Activated CD4-positive, alpha-beta T cell treated with anti-CD3 and anti-CD28 coated beads for 36 hours (primary cell): Measurements from ENCODE around the gene ALDH6A1. TPM values are rescaled to one million over a fixed set of nuclear protein-coding genes. Genes with fewer than 3 reads are reported as not detected.
A peak's percentile ranks its signal among the peaks of the same experiment; 100 is the strongest.

Source experiments
- ATAC-seq: fragments of 200-7000 bp; cut with Tn5 transposase; one replicate; pipeline ENCODE4 v1.10.0; 2021; ENCODE audit warnings: mild to moderate bottlenecking, moderate library complexity
- CTCF ChIA-PET: fragments of 350-600 bp; sonication (Branson Sonifier 250); formaldehyde crosslinking; loops from one replicate; lab custom pipeline; 2021; ENCODE audit warnings: antibody characterized with exemption; lab: Charles Lee
- POLR2A ChIA-PET: fragments of 350-600 bp; sonication (Branson Sonifier 250); formaldehyde crosslinking; loops from one replicate; lab custom pipeline; 2021; ENCODE audit warnings: antibody characterized with exemption, inconsistent platforms; lab: Charles Lee
- DNase-seq: peaks from one replicate; pipeline ENCODE4 v3.0.0-alpha.2; 2020
- H3K27ac Mint-ChIP-seq: one replicate; pipeline ENCODE4 v1.8.0; 2021; ENCODE audit warnings: mixed read lengths
- H3K27me3 Mint-ChIP-seq: one replicate; pipeline ENCODE4 v1.8.0; 2021; ENCODE audit warnings: mixed read lengths
- H3K36me3 Mint-ChIP-seq: one replicate; pipeline ENCODE4 v1.8.0; 2021; ENCODE audit warnings: low read depth, mixed read lengths
- H3K4me1 Mint-ChIP-seq: one replicate; pipeline ENCODE4 v1.8.0; 2021; ENCODE audit warnings: mixed read lengths
- H3K4me3 Mint-ChIP-seq: one replicate; pipeline ENCODE4 v1.8.0; 2021; ENCODE audit warnings: mild to moderate bottlenecking, moderate library complexity, mixed read lengths
- H3K9me3 Mint-ChIP-seq: one replicate; pipeline ENCODE4 v1.8.0; 2021; ENCODE audit warnings: low read depth, mixed read lengths
- intact Hi-C, 2 experiments: fragments of 100-400 bp; cut with DNase I in 1 of 2; cut with micrococcal nuclease in 1 of 2; formaldehyde crosslinking; loops; one replicate each; pipeline versions ENCODE4 v1.14.2 to v1.15.1; 2022 to 2024; cut with DNase I, micrococcal nuclease
- total RNA-seq, 2 experiments: library from RNA; stranded (reverse); gene quantifications; one replicate each; pipeline ENCODE4 v1.2.3, GENCODE V29; 2021

Gene ALDH6A1
- total RNA-seq, 2 experiments from 2014 or later, result 17.2 to 24.6 TPM

GRCh38 chr14:74018586-74019407 is 65.5 kb downstream of the ALDH6A1 start, which contains the start of the genes BBOF1 and ENTPD5:
Gene BBOF1 (plus strand): TSS chr14:74019349. CDS start chr14:74019479, 130 bp downstream.
Gene ENTPD5 (minus strand): TSS chr14:74019288. CDS start chr14:73988102, 31,186 bp downstream.
- H3K9me3 Mint-ChIP-seq, result no peaks in the 10 kb centered on the region
- H3K4me1 Mint-ChIP-seq, result peaks cover 12% of the 10 kb centered on the region
- H3K4me3 Mint-ChIP-seq, result peak within 1 kb of the TSS; percentile 80
- CTCF ChIA-PET, result interaction anchor here (0.6 to 1.1 kb wide), 3 partner anchors 65 to 864 kb away, joined by 3 to 4 read pairs (median 4); no protein-coding TSS in a partner anchor
- intact Hi-C loops, result loop anchor here (1.0 to 10.0 kb wide), 12 partner anchors 66 to 694 kb away; partner anchors contain the start of genes ALDH6A1 (in 2 of the 2), COQ6 (in 2 of the 2), FAM161B (in 2 of the 2) and LIN52 (in 2 of the 2)
- no peaks in the 10 kb centered on the region for H3K27me3 Mint-ChIP-seq
- peak within 1 kb of the TSS; percentile 93 for H3K27ac Mint-ChIP-seq
- ATAC-seq, result peak; percentile 93
- POLR2A ChIA-PET, result interaction anchor here (0.5 to 1.0 kb wide), 5 partner anchors 11 to 1233 kb away, joined by 3 to 6 read pairs (median 5); partner anchors contain the start of genes COQ6 and FAM161B
- H3K36me3 Mint-ChIP-seq, result no peaks in the 10 kb centered on the region
- peak; percentile 90 for DNase-seq

- no peaks in the 10 kb centered on the region for H3K27me3 Mint-ChIP-seq
- peaks cover 12% of the 10 kb centered on the region for H3K4me1 Mint-ChIP-seq
- ChIA-PET CTCF (interaction anchor here (0.6 to 1.1 kb wide), 2 partner anchors 65 to 601 kb away, joined by 3 to 4 read pairs; no protein-coding TSS in a partner anchor), POLR2A (interaction anchor here (0.7 kb wide), 1 partner anchor 43 kb away, joined by 6 read pairs; no protein-coding TSS in a partner anchor)
- no peaks in the 10 kb centered on the region for H3K36me3 Mint-ChIP-seq
- H3K27ac Mint-ChIP-seq, result peak overlapping the region; percentile 93
- no peaks in the 10 kb centered on the region for H3K9me3 Mint-ChIP-seq
- peak; percentile 59 for ATAC-seq
- intact Hi-C loops, result loop anchor here (2.0 to 10.0 kb wide), 6 partner anchors 67 to 695 kb away; partner anchors contain the start of genes AREL1 (in 1 of the 2), COQ6 (in 1 of the 2), DNAL1 (in 1 of the 2) and FAM161B (in 1 of the 2)
- DNase-seq, result no peak
- H3K4me3 Mint-ChIP-seq, result peak overlapping the region; percentile 80
Measured at GRCh38 chr14:74018174-74018585, 66.1 kb downstream of the ALDH6A1 start.

GRCh38 chr14:74015963-74016362 is 68.3 kb downstream of the ALDH6A1 start:
- ChIA-PET POLR2A (no interaction called here), CTCF (no interaction called here)
- Mint-ChIP-seq H3K4me3 (no peak overlapping the region), H3K36me3 (peaks cover 4% of the 10 kb centered on the region), H3K27me3 (no peaks in the 10 kb centered on the region), H3K4me1 (peaks cover 12% of the 10 kb centered on the region), H3K27ac (no peak overlapping the region), H3K9me3 (no peaks in the 10 kb centered on the region)
- intact Hi-C loops, result loop anchor here (5.0 to 10.0 kb wide), 3 partner anchors 301 to 559 kb away; partner anchors contain the start of genes DNAL1 (in 1 of the 2), NUMB (in 1 of the 2) and PNMA1 (in 1 of the 2)
- DNase-seq (no peak), ATAC-seq (no peak)

- no peak for ATAC-seq
- ChIA-PET POLR2A (no interaction called here), CTCF (no interaction called here)
- H3K9me3 Mint-ChIP-seq, result no peaks in the 10 kb centered on the region
- DNase-seq, result no peak
- H3K27me3 Mint-ChIP-seq, result no peaks in the 10 kb centered on the region
- peaks cover 12% of the 10 kb centered on the region for H3K4me1 Mint-ChIP-seq
- H3K36me3 Mint-ChIP-seq, result peaks cover 4% of the 10 kb centered on the region
- intact Hi-C loops, result loop anchor here (5.0 to 10.0 kb wide), 3 partner anchors 300 to 558 kb away; partner anchors contain the start of genes DNAL1 (in 1 of the 2), NUMB (in 1 of the 2) and PNMA1 (in 1 of the 2)
- H3K27ac Mint-ChIP-seq, result no peak overlapping the region
- no peak overlapping the region for H3K4me3 Mint-ChIP-seq
Measured at GRCh38 chr14:74015176-74015575, 69.1 kb downstream of the ALDH6A1 start.

GRCh38 chr14:74014299-74014698 is 70.0 kb downstream of the ALDH6A1 start:
- CTCF ChIA-PET, result no interaction called here

GRCh38 chr14:74008843-74009499 is 75.3 kb downstream of the ALDH6A1 start:
- H3K27me3 Mint-ChIP-seq, result no peaks in the 10 kb centered on the region
- no peak for ATAC-seq
- H3K9me3 Mint-ChIP-seq, result no peaks in the 10 kb centered on the region
- H3K27ac Mint-ChIP-seq, result no peak overlapping the region
- no peaks in the 10 kb centered on the region for H3K4me1 Mint-ChIP-seq
- CTCF ChIA-PET, result no interaction called here
- intact Hi-C loops, result no loop called here
- H3K36me3 Mint-ChIP-seq, result peaks cover 4% of the 10 kb centered on the region
- H3K4me3 Mint-ChIP-seq, result no peak overlapping the region
- POLR2A ChIA-PET, result interaction anchor here (0.6 kb wide), 1 partner anchor 113 kb away, joined by 3 read pairs; no protein-coding TSS in a partner anchor
- DNase-seq, result no peak

More at GRCh38 chr14:74014299-74014698, 70.0 kb downstream of the ALDH6A1 start:
- H3K27me3 Mint-ChIP-seq, result no peaks in the 10 kb centered on the region
- H3K27ac Mint-ChIP-seq, result no peak overlapping the region
- peaks cover 6% of the 10 kb centered on the region for H3K4me1 Mint-ChIP-seq
- POLR2A ChIA-PET, result no interaction called here
- no peak overlapping the region for H3K4me3 Mint-ChIP-seq
- no peaks in the 10 kb centered on the region for H3K9me3 Mint-ChIP-seq
- DNase-seq (no peak), ATAC-seq (no peak)
- intact Hi-C loops, result loop anchor here in 1 of 2 experiments (10.0 kb wide), 1 partner anchor 299 kb away; the partner anchor contains the start of gene PNMA1
- peaks cover 4% of the 10 kb centered on the region for H3K36me3 Mint-ChIP-seq

Other genes with a start within 250 kb of the ALDH6A1 start
- 10 to 100 TPM; 12.6 to 14.3 TPM for gene PTGR2, start 232.6 kb downstream of the ALDH6A1 start, total RNA-seq
- 10 to 100 TPM; 58.6 to 66.2 TPM for gene ZNF410, start 197.6 kb downstream of the ALDH6A1 start, total RNA-seq
- gene FAM161B, start 134.4 kb downstream of the ALDH6A1 start, total RNA-seq, result 1 to 10 TPM; 1.2 to 1.4 TPM
- 10 to 100 TPM; 14.1 to 17.0 TPM for gene COQ6, start 134.2 kb downstream of the ALDH6A1 start, total RNA-seq
- 10 to 100 TPM in 1 of 2 experiments, 1 to 10 TPM in 1; 8.7 to 10.0 TPM for gene ENTPD5, start 65.2 kb downstream of the ALDH6A1 start, total RNA-seq
- 1 to 10 TPM; 1.9 to 2.1 TPM for gene BBOF1, start 65.1 kb downstream of the ALDH6A1 start, total RNA-seq
- 10 to 100 TPM; 10.3 to 13.2 TPM for gene LIN52, start 503 bp upstream of the ALDH6A1 start, total RNA-seq
- not detected for gene VSX2, start 155.0 kb upstream of the ALDH6A1 start, total RNA-seq
- 10 to 100 TPM; 43.0 to 43.1 TPM for gene ABCD4, start 218.5 kb upstream of the ALDH6A1 start, total RNA-seq